GM12872 (cell line): ENCODE data around the gene EVL.

Experiments used
- CTCF ChIP-seq: IDR thresholded peaks from 3 replicates; pipeline ENCODE4 v1.5.1; 2011; ENCODE audit warnings: low read depth, mild to moderate bottlenecking, low read length, moderate library complexity; ENCODE audit not compliant: insufficient read depth

Gene EVL

GRCh38 chr14:100070310-100070709 is 5.1 kb downstream of the EVL start:
- no peak for TF ChIP-seq CTCF

- TF ChIP-seq CTCF: no peak
Measured at GRCh38 chr14:100071545-100071944, 6.3 kb downstream of the EVL start.

- TF ChIP-seq CTCF: peak; percentile 75
Measured at GRCh38 chr14:100072783-100073346, 7.6 kb downstream of the EVL start.

GRCh38 chr14:100073576-100074430 is 8.6 kb downstream of the EVL start:
- no peak for TF ChIP-seq CTCF

- TF ChIP-seq CTCF: no peak
Measured at GRCh38 chr14:100074431-100075100, 9.3 kb downstream of the EVL start.

- no peak for TF ChIP-seq CTCF
Measured at GRCh38 chr14:100075681-100076080, 10.5 kb downstream of the EVL start.

GRCh38 chr14:100076133-100076532 is 10.9 kb downstream of the EVL start:
- TF ChIP-seq CTCF: peak; percentile 46; the same call in 2 of the 3 replicates
